HepG2 (cell line): ENCODE data around the gene GLYATL3. TPM values are rescaled to one million over a fixed set of nuclear protein-coding genes. Genes with fewer than 3 reads are reported as not detected.

Experiments
- CBFB ChIP-seq: sonication (generic); formaldehyde crosslinking; IDR thresholded peaks from 2 replicates; pipeline ENCODE4 v1.4.0; 2020; ENCODE audit warnings: missing genetic modification reagents
- CCAR2 ChIP-seq: fragments of 200-400 bp; formaldehyde crosslinking; optimal IDR thresholded peaks from 2 replicates; pipeline ENCODE3; 2018; ENCODE audit warnings: low read depth, mild to moderate bottlenecking, low read length, moderate library complexity
- CERS6 ChIP-seq: sonication (generic); formaldehyde crosslinking; IDR thresholded peaks from 2 replicates; pipeline ENCODE4 v1.5.0; 2020; ENCODE audit warnings: missing genetic modification reagents
- GABPA ChIP-seq, 2 experiments: IDR thresholded peaks; 2 replicates each; pipeline ENCODE4 v1.6.1; 2011 to 2016; ENCODE audit warnings: low read depth in 2 of 2, low read length in 1 of 2, missing biosample characterization in 1 of 2, missing genetic modification characterization in 1 of 2
- HMG20B ChIP-seq: conservative IDR thresholded peaks from 2 replicates; pipeline ENCODE4 v1.6.1; 2016; ENCODE audit warnings: missing genetic modification reagents, missing compliant biosample characterization
- LCORL ChIP-seq, 2 experiments: fragments of 450-650 bp in 1 of 2; sonication (generic) in 1 of 2; formaldehyde crosslinking in 1 of 2; IDR thresholded peaks; 2 replicates each; pipeline versions ENCODE4 v1.5.0 to v1.6.1; 2017 to 2020; ENCODE audit warnings: antibody characterized with exemption in 1 of 2, missing genetic modification reagents in 1 of 2
- PHF21A ChIP-seq: sonication (generic); formaldehyde crosslinking; IDR thresholded peaks from 2 replicates; pipeline ENCODE4 v1.5.0; 2020; ENCODE audit warnings: mild to moderate bottlenecking, missing genetic modification reagents
- PHF8 ChIP-seq: sonication (generic); formaldehyde crosslinking; IDR thresholded peaks from 2 replicates; pipeline ENCODE4 v1.5.0; 2020; ENCODE audit warnings: missing genetic modification reagents
- RARG ChIP-seq: sonication (generic); formaldehyde crosslinking; IDR thresholded peaks from 2 replicates; pipeline ENCODE4 v1.4.0; 2020; ENCODE audit warnings: low read depth, mild to moderate bottlenecking, missing genetic modification reagents
- RELA ChIP-seq: sonication (generic); formaldehyde crosslinking; IDR thresholded peaks from 2 replicates; pipeline ENCODE4 v1.4.0; 2020; ENCODE audit warnings: missing genetic modification reagents
- REPIN1 ChIP-seq: sonication (generic); formaldehyde crosslinking; IDR thresholded peaks from 2 replicates; pipeline ENCODE4 v1.8.0; 2022; ENCODE audit warnings: missing genetic modification reagents, low read depth, mild to moderate bottlenecking, borderline replicate concordance
- SKIL ChIP-seq: sonication (generic); formaldehyde crosslinking; IDR thresholded peaks from 2 replicates; pipeline ENCODE4 v1.8.0; 2022; ENCODE audit warnings: missing genetic modification reagents, mild to moderate bottlenecking, moderate library complexity, borderline replicate concordance
- SMARCE1 ChIP-seq: fragments of 450-650 bp; IDR thresholded peaks from 2 replicates; pipeline ENCODE4 v1.6.1; 2017; ENCODE audit warnings: borderline replicate concordance
- ZFP62 ChIP-seq: sonication (generic); formaldehyde crosslinking; IDR thresholded peaks from 2 replicates; pipeline ENCODE4 v1.4.0; 2020; ENCODE audit warnings: missing genetic modification reagents
- ZNF205 ChIP-seq: IDR thresholded peaks from 2 replicates; pipeline ENCODE4 v1.6.1; 2018; ENCODE audit warnings: missing biosample characterization, missing genetic modification reagents
- polyA plus RNA-seq, 8 experiments: library from polyadenylated mRNA; depleted of rRNA in 3 of 8; stranded (reverse) in 7 of 8; unstranded in 1 of 8; fragments of >200 nt; fragmentation: Illumina TruSeq in 4 of 8; extraction: Trizol in 4 of 8; gene quantifications; 2 replicates each; pipeline versions ENCODE4 v1.2.1 to v1.2.3, GENCODE V29; 2011 to 2016; ENCODE audit warnings: low read depth in 4 of 8, missing spikeins in 1 of 8, mixed read lengths in 1 of 8; ENCODE audit not compliant: insufficient read depth in 1 of 8
- total RNA-seq, 5 experiments: library from RNA; depleted of rRNA; stranded (reverse); fragments of >200 nt; fragmentation: Illumina TruSeq; extraction: Trizol; gene quantifications; 2 replicates each; pipeline ENCODE4 v1.2.3, GENCODE V29; 2016; ENCODE audit warnings: low read depth in 1 of 5
- TF ChIP-seq, protein P1 (sequence below): sonication (generic); formaldehyde crosslinking; IDR thresholded peaks from 2 replicates; pipeline ENCODE4 v1.8.1; 2023; ENCODE audit warnings: mild to moderate bottlenecking, moderate library complexity, missing genetic modification reagents
- TF ChIP-seq, protein P2 (sequence below): sonication (generic); formaldehyde crosslinking; IDR thresholded peaks from 2 replicates; pipeline ENCODE4 v1.8.1; 2023; ENCODE audit warnings: mild to moderate bottlenecking, missing genetic modification reagents
- TF ChIP-seq, protein P3 (sequence below): sonication (generic); formaldehyde crosslinking; IDR thresholded peaks from 2 replicates; pipeline ENCODE4 v1.4.0; 2020; ENCODE audit warnings: missing genetic modification reagents, mild to moderate bottlenecking, borderline replicate concordance
- TF ChIP-seq, protein P4 (sequence below): IDR thresholded peaks from 2 replicates; pipeline ENCODE4 v1.6.1; 2012; ENCODE audit warnings: low read depth, low read length, improper control_type of control experiment
- TF ChIP-seq, protein P5 (sequence below): sonication (generic); formaldehyde crosslinking; IDR thresholded peaks from 2 replicates; pipeline ENCODE4 v1.5.0; 2020; ENCODE audit warnings: missing genetic modification reagents

The GLYATL3 gene
- total and polyA plus RNA-seq, 2 of the 13 experiments (the other 11 are each of a cell fraction or from before 2014, with no cell fraction given): 0.05 TPM; not detected in 1

DNA sequence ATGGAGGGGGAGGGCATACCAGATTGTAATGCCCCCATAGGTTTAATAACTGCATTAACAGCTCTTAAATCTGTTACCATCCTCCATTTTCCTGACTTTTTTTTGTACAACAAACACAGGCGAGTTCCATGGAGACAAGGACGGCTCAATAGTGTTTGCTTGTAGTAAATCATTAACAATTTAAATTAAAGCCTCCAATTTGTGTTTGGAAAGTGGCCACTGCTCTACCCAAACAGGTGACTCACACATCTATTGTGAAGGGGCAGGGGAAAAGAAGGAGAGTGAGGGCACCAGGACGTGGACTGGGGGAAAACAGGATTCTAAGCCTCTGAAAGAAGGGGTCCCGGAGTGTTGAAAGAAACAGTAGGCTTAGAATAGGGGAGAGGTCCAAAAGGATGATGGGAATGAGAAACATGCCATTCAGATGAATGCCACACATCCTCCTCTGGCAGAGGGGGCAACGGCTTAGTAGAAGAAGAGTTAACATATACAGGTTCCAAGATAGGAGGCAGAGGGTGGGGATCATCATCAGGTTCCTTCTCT, 6.9 kb downstream of the GLYATL3 start (continued):
- TF ChIP-seq RARG (CRISPR knock-in tag) (no peak), ZNF205 (CRISPR knock-in tag) (no peak), HMG20B (CRISPR knock-in tag) (0 out of 2 replicates have a peak, but pooled peaks have one; percentile 30), RELA (CRISPR knock-in tag) (no peak), LCORL (IDR thresholded peaks at IDR 0.05) (0 out of 2 replicates have a peak, but pooled peaks have one; percentile 47), LCORL (CRISPR knock-in tag; IDR thresholded peaks at IDR 0.05) (peak; percentile 73; the same call in 1 of the 2 replicates), REPIN1 (CRISPR knock-in tag) (peak; percentile 42; the same call in 1 of the 2 replicates), SKIL (no peak), PHF21A (CRISPR knock-in tag) (peak; percentile 35; the same call in 1 of the 2 replicates), GABPA (IDR thresholded peaks at IDR 0.05; ENCODE audit: low read depth, low read length) (no peak), GABPA (CRISPR knock-in tag; IDR thresholded peaks at IDR 0.05; ENCODE audit: low read depth) (peak; percentile 24; the same call in 1 of the 2 replicates), ZFP62 (no peak), CCAR2 (no peak), CERS6 (CRISPR knock-in tag) (no peak), PHF8 (CRISPR knock-in tag) (no peak), CBFB (CRISPR knock-in tag) (no peak), SMARCE1 (no peak)
- TF ChIP-seq, protein P1, sequence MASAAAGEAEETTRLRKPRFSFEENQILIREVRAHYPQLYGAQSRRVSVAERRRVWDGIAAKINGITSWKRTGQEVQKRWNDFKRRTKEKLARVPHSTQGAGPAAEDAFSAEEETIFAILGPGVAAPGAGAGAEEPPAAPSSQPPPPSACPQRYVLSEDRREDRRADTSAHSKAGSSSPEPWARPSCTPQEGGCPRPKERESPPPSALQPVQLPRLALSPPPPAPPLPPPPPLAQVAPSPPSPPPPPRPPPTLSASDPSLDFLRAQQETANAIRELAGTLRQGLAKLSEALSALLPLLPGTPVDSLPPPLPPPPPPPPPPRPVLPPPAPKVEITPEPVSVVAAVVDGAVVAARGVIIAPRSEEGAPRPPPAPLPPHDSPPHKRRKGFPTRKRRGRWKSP: peak; percentile 52; the same call in 1 of the 2 replicates
- TF ChIP-seq, protein P2, sequence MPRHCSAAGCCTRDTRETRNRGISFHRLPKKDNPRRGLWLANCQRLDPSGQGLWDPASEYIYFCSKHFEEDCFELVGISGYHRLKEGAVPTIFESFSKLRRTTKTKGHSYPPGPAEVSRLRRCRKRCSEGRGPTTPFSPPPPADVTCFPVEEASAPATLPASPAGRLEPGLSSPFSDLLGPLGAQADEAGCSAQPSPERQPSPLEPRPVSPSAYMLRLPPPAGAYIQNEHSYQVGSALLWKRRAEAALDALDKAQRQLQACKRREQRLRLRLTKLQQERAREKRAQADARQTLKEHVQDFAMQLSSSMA (CRISPR knock-in tag): peak; percentile 71; the same call in 1 of the 2 replicates
- TF ChIP-seq, protein P3, sequence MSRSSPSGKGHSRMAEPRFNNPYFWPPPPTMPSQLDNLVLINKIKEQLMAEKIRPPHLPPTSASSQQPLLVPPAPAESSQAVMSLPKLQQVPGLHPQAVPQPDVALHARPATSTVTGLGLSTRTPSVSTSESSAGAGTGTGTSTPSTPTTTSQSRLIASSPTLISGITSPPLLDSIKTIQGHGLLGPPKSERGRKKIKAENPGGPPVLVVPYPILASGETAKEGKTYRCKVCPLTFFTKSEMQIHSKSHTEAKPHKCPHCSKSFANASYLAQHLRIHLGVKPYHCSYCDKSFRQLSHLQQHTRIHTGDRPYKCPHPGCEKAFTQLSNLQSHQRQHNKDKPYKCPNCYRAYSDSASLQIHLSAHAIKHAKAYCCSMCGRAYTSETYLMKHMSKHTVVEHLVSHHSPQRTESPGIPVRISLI (CRISPR knock-in tag): peak; percentile 90
- TF ChIP-seq, protein P4, sequence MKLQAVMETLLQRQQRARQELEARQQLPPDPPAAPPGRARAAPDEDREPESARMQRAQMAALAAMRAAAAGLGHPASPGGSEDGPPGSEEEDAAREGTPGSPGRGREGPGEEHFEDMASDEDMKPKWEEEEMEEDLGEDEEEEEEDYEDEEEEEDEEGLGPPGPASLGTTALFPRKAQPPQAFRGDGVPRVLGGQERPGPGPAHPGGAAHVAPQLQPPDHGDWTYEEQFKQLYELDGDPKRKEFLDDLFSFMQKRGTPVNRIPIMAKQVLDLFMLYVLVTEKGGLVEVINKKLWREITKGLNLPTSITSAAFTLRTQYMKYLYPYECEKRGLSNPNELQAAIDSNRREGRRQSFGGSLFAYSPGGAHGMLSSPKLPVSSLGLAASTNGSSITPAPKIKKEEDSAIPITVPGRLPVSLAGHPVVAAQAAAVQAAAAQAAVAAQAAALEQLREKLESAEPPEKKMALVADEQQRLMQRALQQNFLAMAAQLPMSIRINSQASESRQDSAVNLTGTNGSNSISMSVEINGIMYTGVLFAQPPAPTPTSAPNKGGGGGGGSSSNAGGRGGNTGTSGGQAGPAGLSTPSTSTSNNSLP: peak; percentile 82; the same call in 1 of the 2 replicates
- TF ChIP-seq, protein P5, sequence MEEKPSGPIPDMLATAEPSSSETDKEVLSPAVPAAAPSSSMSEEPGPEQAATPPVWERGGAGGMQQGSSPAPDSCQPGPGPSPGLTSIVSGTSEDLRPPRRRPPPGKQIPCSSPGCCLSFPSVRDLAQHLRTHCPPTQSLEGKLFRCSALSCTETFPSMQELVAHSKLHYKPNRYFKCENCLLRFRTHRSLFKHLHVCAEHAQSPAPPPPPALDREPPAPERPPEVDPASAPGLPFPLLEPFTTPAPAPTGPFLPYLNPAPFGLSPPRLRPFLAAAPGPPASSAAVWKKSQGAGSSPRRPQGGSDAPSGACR (CRISPR knock-in tag): peak; percentile 53; the same call in 1 of the 2 replicates
